ENCODE results near the gene MEGF6.
"Not testable (repeated sequence)": the region's sequence is repeated elsewhere in the genome, so short reads cannot be mapped to it uniquely, and the experiment has no call there.

DNA sequence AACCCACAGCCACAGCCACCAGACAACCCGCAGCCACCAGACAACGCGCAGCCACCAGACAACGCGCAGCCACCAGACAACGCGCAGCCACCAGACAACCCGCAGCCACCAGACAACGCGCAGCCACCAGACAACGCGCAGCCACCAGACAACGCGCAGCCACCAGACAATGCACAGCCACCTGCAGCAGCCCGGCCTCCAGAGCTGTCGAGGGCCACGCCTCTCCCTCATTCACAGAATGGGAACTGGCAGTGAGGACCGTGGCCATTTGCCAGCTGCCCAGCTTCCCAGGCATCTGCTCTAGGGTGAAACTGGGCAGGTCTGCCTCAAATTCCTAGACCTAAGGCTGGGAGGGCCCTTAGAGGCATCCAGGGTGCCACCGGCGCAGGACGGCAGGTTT is 27.6 kb downstream of the MEGF6 start:
- TF ChIP-seq, protein P1, sequence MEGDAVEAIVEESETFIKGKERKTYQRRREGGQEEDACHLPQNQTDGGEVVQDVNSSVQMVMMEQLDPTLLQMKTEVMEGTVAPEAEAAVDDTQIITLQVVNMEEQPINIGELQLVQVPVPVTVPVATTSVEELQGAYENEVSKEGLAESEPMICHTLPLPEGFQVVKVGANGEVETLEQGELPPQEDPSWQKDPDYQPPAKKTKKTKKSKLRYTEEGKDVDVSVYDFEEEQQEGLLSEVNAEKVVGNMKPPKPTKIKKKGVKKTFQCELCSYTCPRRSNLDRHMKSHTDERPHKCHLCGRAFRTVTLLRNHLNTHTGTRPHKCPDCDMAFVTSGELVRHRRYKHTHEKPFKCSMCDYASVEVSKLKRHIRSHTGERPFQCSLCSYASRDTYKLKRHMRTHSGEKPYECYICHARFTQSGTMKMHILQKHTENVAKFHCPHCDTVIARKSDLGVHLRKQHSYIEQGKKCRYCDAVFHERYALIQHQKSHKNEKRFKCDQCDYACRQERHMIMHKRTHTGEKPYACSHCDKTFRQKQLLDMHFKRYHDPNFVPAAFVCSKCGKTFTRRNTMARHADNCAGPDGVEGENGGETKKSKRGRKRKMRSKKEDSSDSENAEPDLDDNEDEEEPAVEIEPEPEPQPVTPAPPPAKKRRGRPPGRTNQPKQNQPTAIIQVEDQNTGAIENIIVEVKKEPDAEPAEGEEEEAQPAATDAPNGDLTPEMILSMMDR (optimal IDR thresholded peaks at IDR 0.05 in 1 of 3, IDR thresholded peaks at IDR 0.05 in 1 of 3, conservative IDR thresholded peaks at IDR 0.05 in 1 of 3; ENCODE audit: extremely low read depth in 1 of 3, insufficient read depth in 2 of 3, low read length in 3 of 3): not testable (repeated sequence)
- not testable (repeated sequence) for TF ChIP-seq EZH2 (IDR thresholded peaks at IDR 0.05; ENCODE audit: low read length)
